T follicular helper cell (primary cell): ENCODE results near the gene RNF121.
A peak's percentile ranks its signal among the peaks of the same experiment; 100 is the strongest.

Source experiments
- DNase-seq: peaks from one replicate; pipeline ENCODE4 v3.0.0-alpha.2; 2020; ENCODE audit warnings: low read depth

RNF121 gene

GRCh38 chr11:71934213-71934612 lies 5.4 kb downstream of the RNF121 start:
- no peak for DNase-seq

GRCh38 chr11:71935338-71935925 lies 6.6 kb downstream of the RNF121 start:
- DNase-seq = no peak

GRCh38 chr11:71936825-71937224 lies 8.0 kb downstream of the RNF121 start:
- no peak for DNase-seq

GRCh38 chr11:71937826-71938225 lies 9.0 kb downstream of the RNF121 start:
- DNase-seq = no peak

- DNase-seq = no peak
These were observed 11.8 kb downstream of the RNF121 start for GRCh38 chr11:71940561-71941219.

GRCh38 chr11:71946144-71946571 lies 17.3 kb downstream of the RNF121 start:
- no peak for DNase-seq

- DNase-seq = no peak
These were observed 18.7 kb downstream of the RNF121 start for GRCh38 chr11:71947498-71947897.

- DNase-seq = no peak
These were observed 19.6 kb downstream of the RNF121 start for GRCh38 chr11:71948314-71949027.

GRCh38 chr11:71949034-71949433 lies 20.2 kb downstream of the RNF121 start:
- DNase-seq = no peak

GRCh38 chr11:71951741-71952310 lies 23.0 kb downstream of the RNF121 start:
- DNase-seq = no peak

GRCh38 chr11:71955898-71956456 lies 27.1 kb downstream of the RNF121 start:
- no peak for DNase-seq

- DNase-seq = no peak
These were observed 33.7 kb downstream of the RNF121 start for GRCh38 chr11:71962428-71963038.

- DNase-seq = no peak
These were observed 34.6 kb downstream of the RNF121 start for GRCh38 chr11:71963468-71963867.

GRCh38 chr11:71964641-71965040 lies 35.8 kb downstream of the RNF121 start:
- DNase-seq = no peak

- no peak for DNase-seq
These were observed 42.8 kb downstream of the RNF121 start for GRCh38 chr11:71971680-71972079.

- no peak for DNase-seq
These were observed 47.7 kb downstream of the RNF121 start for GRCh38 chr11:71976551-71976950.

- DNase-seq = no peak
These were observed 48.2 kb downstream of the RNF121 start for GRCh38 chr11:71977090-71977489.

- peak; percentile 26 for DNase-seq
These were observed 49.0 kb downstream of the RNF121 start for GRCh38 chr11:71977743-71978418.

- no peak for DNase-seq
These were observed 50.2 kb downstream of the RNF121 start for GRCh38 chr11:71979094-71979493.

GRCh38 chr11:71979602-71980001 lies 50.8 kb downstream of the RNF121 start:
- DNase-seq = no peak

- DNase-seq = no peak
These were observed 57.3 kb downstream of the RNF121 start for GRCh38 chr11:71986131-71986530.

GRCh38 chr11:71987521-71987920 lies 58.7 kb downstream of the RNF121 start:
- DNase-seq = no peak
